HG02759 (cell line): ENCODE results near the gene ATP2B2.

Source experiments
- ATAC-seq: cut with Tn5 transposase; IDR thresholded peaks from one replicate; pipeline ENCODE4 v1.9.1; 2021; ENCODE audit warnings: mild to moderate bottlenecking, moderate library complexity; ENCODE audit not compliant: unreplicated experiment

Gene ATP2B2

GRCh38 chr3:10335190-10335738, 170.1 kb downstream of the ATP2B2 start:
- no peak for ATAC-seq

- ATAC-seq, result no peak
These were observed 170.9 kb downstream of the ATP2B2 start for GRCh38 chr3:10334459-10334858.

GRCh38 chr3:10334042-10334441, 171.3 kb downstream of the ATP2B2 start:
- ATAC-seq, result no peak

GRCh38 chr3:10333349-10333650, 172.1 kb downstream of the ATP2B2 start:
- no peak for ATAC-seq

- ATAC-seq, result no peak
These were observed 172.7 kb downstream of the ATP2B2 start for GRCh38 chr3:10332481-10333348.

- no peak for ATAC-seq
These were observed 174.1 kb downstream of the ATP2B2 start for GRCh38 chr3:10331320-10331719.

GRCh38 chr3:10330319-10330718, 175.1 kb downstream of the ATP2B2 start:
- ATAC-seq, result no peak

- no peak for ATAC-seq
These were observed 175.8 kb downstream of the ATP2B2 start for GRCh38 chr3:10329495-10330015.

GRCh38 chr3:10328460-10329071, 176.8 kb downstream of the ATP2B2 start:
- ATAC-seq, result no peak

GRCh38 chr3:10327592-10327991, 177.8 kb downstream of the ATP2B2 start:
- no peak for ATAC-seq

- no peak for ATAC-seq
These were observed 183.1 kb downstream of the ATP2B2 start for GRCh38 chr3:10322352-10322710.

GRCh38 chr3:10321630-10322351, 183.6 kb downstream of the ATP2B2 start:
- no peak for ATAC-seq

- no peak for ATAC-seq
These were observed 185.1 kb downstream of the ATP2B2 start for GRCh38 chr3:10320320-10320677.

GRCh38 chr3:10319804-10320203, 185.6 kb downstream of the ATP2B2 start:
- ATAC-seq, result no peak

GRCh38 chr3:10319251-10319650, 186.1 kb downstream of the ATP2B2 start:
- ATAC-seq, result no peak

- no peak for ATAC-seq
These were observed 187.4 kb downstream of the ATP2B2 start for GRCh38 chr3:10317961-10318350.

- ATAC-seq, result no peak
These were observed 187.9 kb downstream of the ATP2B2 start for GRCh38 chr3:10317311-10317960.

GRCh38 chr3:10315771-10316344, 189.5 kb downstream of the ATP2B2 start:
- ATAC-seq, result no peak

- no peak for ATAC-seq
These were observed 190.3 kb downstream of the ATP2B2 start for GRCh38 chr3:10315101-10315500.

- ATAC-seq, result no peak
These were observed 192.5 kb downstream of the ATP2B2 start for GRCh38 chr3:10312861-10313260.

GRCh38 chr3:10312391-10312790, 193.0 kb downstream of the ATP2B2 start:
- no peak for ATAC-seq
